Astrocyte (in vitro differentiated cells and primary cell): ENCODE data around the gene C1orf122. TPM values are rescaled to one million over a fixed set of nuclear protein-coding genes. Genes with fewer than 3 reads are reported as not detected.

Experiments used
- DNase-seq: peaks from one replicate; pipeline ENCODE4 v3.0.0-alpha.2; 2010; ENCODE audit warnings: low read depth
- FAIRE-seq: peaks from 2 replicates; lab custom pipeline; 2011; peaks lifted over from hg19 to GRCh38; lab: Jason Lieb, UNC
- H2AFZ ChIP-seq: 2 replicates; pipeline ENCODE4 v1.6.0; 2012; ENCODE audit warnings: low read depth, low read length, inconsistent platforms
- H3K27ac ChIP-seq: 2 replicates; pipeline ENCODE4 v1.5.1; 2011; ENCODE audit warnings: low read depth, low read length, inconsistent platforms
- H3K27me3 ChIP-seq: 2 replicates; pipeline ENCODE4 v1.6.0; 2011; ENCODE audit warnings: low read length, inconsistent platforms; ENCODE audit not compliant: insufficient read depth
- H3K36me3 ChIP-seq: 2 replicates; pipeline ENCODE4 v1.5.1; 2011; ENCODE audit warnings: low read length, inconsistent platforms; ENCODE audit not compliant: insufficient read depth
- H3K4me1 ChIP-seq: 2 replicates; pipeline ENCODE4 v1.5.1; 2011; ENCODE audit warnings: low read length, inconsistent platforms; ENCODE audit not compliant: insufficient read depth
- H3K4me2 ChIP-seq: 2 replicates; pipeline ENCODE4 v1.6.0; 2012; ENCODE audit warnings: low read length, inconsistent platforms
- H3K4me3 ChIP-seq: 2 replicates; pipeline ENCODE4 v1.5.1; 2011; ENCODE audit warnings: low read depth, mild to moderate bottlenecking, low read length, inconsistent platforms; ENCODE audit not compliant: insufficient read depth
- H3K79me2 ChIP-seq: 2 replicates; pipeline ENCODE4 v1.6.0; 2012; ENCODE audit warnings: mild to moderate bottlenecking, low read length, inconsistent platforms; ENCODE audit not compliant: insufficient read depth
- H3K9ac ChIP-seq: 2 replicates; pipeline ENCODE4 v1.6.0; 2012; ENCODE audit warnings: mild to moderate bottlenecking, low read length, inconsistent platforms
- H3K9me3 ChIP-seq: 2 replicates; pipeline ENCODE4 v1.5.1; 2012; ENCODE audit warnings: low read depth, mild to moderate bottlenecking, low read length, inconsistent platforms; ENCODE audit not compliant: insufficient read depth
- H4K20me1 ChIP-seq: 2 replicates; pipeline ENCODE4 v1.6.0; 2012; ENCODE audit warnings: low read length, inconsistent platforms; ENCODE audit not compliant: insufficient read depth
- H3K27ac Mint-ChIP-seq: one replicate; pipeline ENCODE4 v1.8.0; 2021; ENCODE audit warnings: mild to moderate bottlenecking, mixed read lengths; ENCODE audit not compliant: unreplicated experiment
- H3K27me3 Mint-ChIP-seq: one replicate; pipeline ENCODE4 v1.8.0; 2021; ENCODE audit warnings: low read depth, mixed read lengths; ENCODE audit not compliant: unreplicated experiment
- H3K36me3 Mint-ChIP-seq: one replicate; pipeline ENCODE4 v1.8.0; 2021; ENCODE audit warnings: low read depth, mixed read lengths; ENCODE audit not compliant: unreplicated experiment
- H3K4me1 Mint-ChIP-seq: one replicate; pipeline ENCODE4 v1.8.0; 2021; ENCODE audit warnings: low read depth, mixed read lengths; ENCODE audit not compliant: unreplicated experiment
- H3K4me3 Mint-ChIP-seq: one replicate; pipeline ENCODE4 v1.8.0; 2021; ENCODE audit warnings: mild to moderate bottlenecking, moderate library complexity, mixed read lengths; ENCODE audit not compliant: unreplicated experiment
- H3K9me3 Mint-ChIP-seq: one replicate; pipeline ENCODE4 v1.8.0; 2021; ENCODE audit warnings: mild to moderate bottlenecking, mixed read lengths; ENCODE audit not compliant: unreplicated experiment
- EZH2 ChIP-seq: IDR thresholded peaks from 2 replicates; pipeline ENCODE4 v1.6.1; 2012; ENCODE audit warnings: mild to moderate bottlenecking, low read length, inconsistent platforms; ENCODE audit not compliant: insufficient read depth
- total RNA-seq: library from RNA; stranded (reverse); gene quantifications from 2 replicates; pipeline ENCODE4 v1.2.1, GENCODE V29; 2021
- TF ChIP-seq, protein P1 (sequence below): IDR thresholded peaks from 2 replicates; pipeline ENCODE4 v1.5.1; 2011; ENCODE audit warnings: low read depth, mild to moderate bottlenecking, inconsistent platforms, low read length, moderate library complexity; ENCODE audit not compliant: insufficient read depth

Gene C1orf122
- total RNA-seq, 1 donor from 2014 or later, result 69.6 TPM

DNA sequence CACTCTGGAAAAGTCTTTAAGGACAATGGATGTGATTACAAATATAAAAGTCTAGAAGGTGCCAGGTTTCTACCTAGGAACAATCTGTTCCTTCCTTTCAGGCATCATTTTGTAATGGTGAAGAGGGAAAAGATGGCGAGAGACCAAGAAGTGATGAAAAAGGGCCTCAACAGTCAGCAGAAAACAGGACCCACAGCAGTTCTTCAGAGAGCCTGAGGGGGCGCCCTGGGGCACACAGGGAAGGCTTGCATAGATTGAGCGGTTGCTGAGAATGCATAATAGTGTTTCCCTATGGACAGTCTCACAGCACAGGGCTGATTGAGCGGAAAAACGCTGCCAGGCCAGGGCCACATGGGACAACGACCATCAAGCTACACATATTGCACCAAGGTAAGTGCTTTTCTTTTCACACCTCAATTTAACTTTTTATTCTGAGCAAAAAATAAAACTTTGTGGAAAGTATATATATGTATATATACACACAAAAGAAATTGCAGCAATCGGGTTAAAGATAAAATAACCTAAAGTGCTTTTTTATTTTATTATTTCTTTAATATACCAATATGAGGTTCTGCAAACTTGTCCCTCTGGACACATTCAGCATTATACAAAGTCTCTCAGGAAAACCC, 3.6 kb downstream of the C1orf122 start:
- peaks cover 19% of the 10 kb centered on the region for H3K4me1 ChIP-seq
- H3K27me3 ChIP-seq, result no peaks in the 10 kb centered on the region
- no peaks in the 10 kb centered on the region for H3K9me3 Mint-ChIP-seq
- TF ChIP-seq EZH2, result no peak
- TF ChIP-seq, protein P1, sequence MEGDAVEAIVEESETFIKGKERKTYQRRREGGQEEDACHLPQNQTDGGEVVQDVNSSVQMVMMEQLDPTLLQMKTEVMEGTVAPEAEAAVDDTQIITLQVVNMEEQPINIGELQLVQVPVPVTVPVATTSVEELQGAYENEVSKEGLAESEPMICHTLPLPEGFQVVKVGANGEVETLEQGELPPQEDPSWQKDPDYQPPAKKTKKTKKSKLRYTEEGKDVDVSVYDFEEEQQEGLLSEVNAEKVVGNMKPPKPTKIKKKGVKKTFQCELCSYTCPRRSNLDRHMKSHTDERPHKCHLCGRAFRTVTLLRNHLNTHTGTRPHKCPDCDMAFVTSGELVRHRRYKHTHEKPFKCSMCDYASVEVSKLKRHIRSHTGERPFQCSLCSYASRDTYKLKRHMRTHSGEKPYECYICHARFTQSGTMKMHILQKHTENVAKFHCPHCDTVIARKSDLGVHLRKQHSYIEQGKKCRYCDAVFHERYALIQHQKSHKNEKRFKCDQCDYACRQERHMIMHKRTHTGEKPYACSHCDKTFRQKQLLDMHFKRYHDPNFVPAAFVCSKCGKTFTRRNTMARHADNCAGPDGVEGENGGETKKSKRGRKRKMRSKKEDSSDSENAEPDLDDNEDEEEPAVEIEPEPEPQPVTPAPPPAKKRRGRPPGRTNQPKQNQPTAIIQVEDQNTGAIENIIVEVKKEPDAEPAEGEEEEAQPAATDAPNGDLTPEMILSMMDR, result peak; percentile 88
- H3K9ac ChIP-seq, result no peak overlapping the region
- H3K4me3 ChIP-seq, result no peak overlapping the region
- no peaks in the 10 kb centered on the region for H3K9me3 ChIP-seq
- H3K27ac Mint-ChIP-seq, result peak overlapping the region; percentile 69
- H3K4me2 ChIP-seq, result no peak overlapping the region
- H3K79me2 ChIP-seq, result peaks cover 59% of the 10 kb centered on the region
- peaks cover 15% of the 10 kb centered on the region for H3K36me3 Mint-ChIP-seq
- FAIRE-seq (peak; percentile 20), DNase-seq (peak; percentile 44)
- H3K27me3 Mint-ChIP-seq, result no peaks in the 10 kb centered on the region
- H3K4me1 Mint-ChIP-seq, result peaks cover 8% of the 10 kb centered on the region
- no peak overlapping the region for H2AFZ ChIP-seq
- peak overlapping the region; percentile 20 for H3K4me3 Mint-ChIP-seq
- H3K27ac ChIP-seq, result no peak overlapping the region
- H3K36me3 ChIP-seq, result peaks cover 8% of the 10 kb centered on the region
- H4K20me1 ChIP-seq, result peaks cover 60% of the 10 kb centered on the region

DNA sequence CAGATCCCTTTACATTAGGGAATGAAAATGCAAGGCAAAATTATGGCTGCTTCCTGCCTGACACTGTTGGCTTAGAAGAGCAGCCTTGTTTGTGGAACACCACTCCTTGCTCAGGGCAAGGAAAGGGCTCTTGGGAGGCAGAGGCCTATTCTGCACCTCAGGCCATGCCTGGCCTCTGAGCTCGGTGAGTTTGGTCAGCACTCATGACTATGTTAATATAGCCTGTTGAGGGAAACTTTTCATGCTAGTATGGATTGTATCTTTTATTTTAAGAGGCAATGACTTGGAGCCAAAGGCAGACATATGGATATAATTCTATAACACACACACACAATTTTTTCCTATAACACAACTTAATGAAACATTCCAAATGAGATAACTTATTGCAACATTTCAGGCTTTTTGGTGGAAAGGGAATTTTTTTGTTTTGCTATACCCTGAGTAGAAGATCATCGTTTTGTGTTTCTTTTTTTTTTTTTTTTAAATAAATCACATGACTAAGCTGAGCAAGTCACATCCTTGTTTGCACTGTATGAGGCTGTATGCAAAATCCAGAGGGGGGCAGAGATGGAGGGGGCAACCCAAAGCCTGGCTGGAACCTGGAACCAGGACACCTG, 6.0 kb downstream of the C1orf122 start:
- Histone ChIP-seq H3K9me3 (no peaks in the 10 kb centered on the region), H3K27me3 (no peaks in the 10 kb centered on the region), H3K4me3 (no peak overlapping the region), H2AFZ (no peak overlapping the region), H3K4me1 (peaks cover 12% of the 10 kb centered on the region), H3K27ac (no peak overlapping the region), H3K36me3 (peaks cover 6% of the 10 kb centered on the region), H3K4me2 (no peak overlapping the region), H3K9ac (no peak overlapping the region), H3K79me2 (peaks cover 39% of the 10 kb centered on the region), H4K20me1 (peaks cover 54% of the 10 kb centered on the region)
- Mint-ChIP-seq H3K27me3 (no peaks in the 10 kb centered on the region), H3K9me3 (no peaks in the 10 kb centered on the region), H3K4me3 (no peak overlapping the region), H3K27ac (peak overlapping the region; percentile 58), H3K4me1 (peaks cover 10% of the 10 kb centered on the region), H3K36me3 (peaks cover 24% of the 10 kb centered on the region)
- DNase-seq, result no peak
- no peak for FAIRE-seq
- no peak for TF ChIP-seq EZH2
- TF ChIP-seq, protein P1, result no peak

GRCh38 chr1:37814252-37814651, 6.7 kb downstream of the C1orf122 start:
- no peak overlapping the region for H3K9ac ChIP-seq
- no peaks in the 10 kb centered on the region for H3K9me3 ChIP-seq
- H2AFZ ChIP-seq, result no peak overlapping the region
- DNase-seq (no peak), FAIRE-seq (no peak)
- Mint-ChIP-seq H3K27me3 (no peaks in the 10 kb centered on the region), H3K4me3 (no peak overlapping the region), H3K4me1 (peaks cover 9% of the 10 kb centered on the region), H3K27ac (peak overlapping the region; percentile 58), H3K9me3 (no peaks in the 10 kb centered on the region), H3K36me3 (peaks cover 24% of the 10 kb centered on the region)
- H3K27me3 ChIP-seq, result no peaks in the 10 kb centered on the region
- H4K20me1 ChIP-seq, result peaks cover 49% of the 10 kb centered on the region
- no peak overlapping the region for H3K27ac ChIP-seq
- H3K4me2 ChIP-seq, result no peak overlapping the region
- peaks cover 35% of the 10 kb centered on the region for H3K79me2 ChIP-seq
- H3K36me3 ChIP-seq, result peaks cover 6% of the 10 kb centered on the region
- TF ChIP-seq EZH2, result no peak
- TF ChIP-seq, protein P1, result no peak
- no peak overlapping the region for H3K4me3 ChIP-seq
- peaks cover 8% of the 10 kb centered on the region for H3K4me1 ChIP-seq
